ENCODE results near the gene STYXL1. TPM values are rescaled to one million over a fixed set of nuclear protein-coding genes. Genes with fewer than 3 reads are reported as not detected.
A peak's percentile ranks its signal among the peaks of the same experiment; 100 is the strongest.

STYXL1 gene
- polyA plus RNA-seq, 3 donors: 64.6 to 79.8 (median 67.2) TPM

GRCh38 chr7:76040126-76040525 is 7.7 kb downstream of the STYXL1 start:
- peaks cover 8 to 30% of the 10 kb centered on the region in 2 donors for H3K36me3 ChIP-seq (replicated peaks in 1 of 2; ENCODE audit: control insufficient read depth in 1 of 2, insufficient read depth in 2 of 2, low read length in 2 of 2)
- no peaks in the 10 kb centered on the region for H3K9me3 ChIP-seq (replicated peaks in 1 of 2; ENCODE audit: control insufficient read depth in 1 of 2, insufficient read depth in 1 of 2, low read length in 2 of 2)
- WGBS (ENCODE audit: insufficient coverage): 100% methylated on average over 5 of the region's 6 CpGs
- Mint-ChIP-seq H3K9me3 (peaks cover 0 to 2% (median 0%) of the 10 kb centered on the region in 7 donors), H3K27me3 (ENCODE audit: low read depth in 3 of 3) (peaks cover 0 to 4% (median 0%) of the 10 kb centered on the region in 3 donors), H3K4me1 (peaks cover 14% of the 10 kb centered on the region), H3K27ac (peak overlapping the region in 1 of 7 donors; percentile 26), H3K4me3 (no peak overlapping the region), H3K36me3 (peaks cover 13 to 30% of the 10 kb centered on the region in 2 donors)
- no peak overlapping the region for H3K9ac ChIP-seq (ENCODE audit: insufficient read depth, low read length, poor library complexity, severe bottlenecking)
- H3K27me3 ChIP-seq (ENCODE audit: control insufficient read depth in 2 of 2, insufficient read depth in 2 of 2, low read length in 2 of 2): no peaks in the 10 kb centered on the region
- H3K4me2 ChIP-seq (replicated peaks; ENCODE audit: extremely low read depth, low read length, poor library complexity, severe bottlenecking): no peak overlapping the region
- H3K4me1 ChIP-seq (ENCODE audit: control insufficient read depth in 1 of 2, insufficient read depth in 2 of 2, low read length in 2 of 2): peaks cover 0 to 9% of the 10 kb centered on the region in 2 donors
- H3K27ac ChIP-seq (ENCODE audit: low read depth in 1 of 2, low read length in 2 of 2): no peak overlapping the region
- no peak overlapping the region for H2AFZ ChIP-seq (ENCODE audit: insufficient read depth, low read depth, low read length, poor library complexity, severe bottlenecking)
- TF ChIP-seq CTCF (IDR thresholded peaks at IDR 0.05): no peak
- H3K4me3 ChIP-seq (replicated peaks in 1 of 3; ENCODE audit: low read depth in 2 of 3, low read length in 3 of 3): no peak overlapping the region
- H4K20me1 ChIP-seq (ENCODE audit: insufficient read depth, low read length): peaks cover 75% of the 10 kb centered on the region
- no peak for DNase-seq
- H3K79me2 ChIP-seq (ENCODE audit: insufficient read depth, low read length): peaks cover 40% of the 10 kb centered on the region
- intact Hi-C loops (cut with micrococcal nuclease): no loop called here

GRCh38 chr7:76037310-76037709 is 10.5 kb downstream of the STYXL1 start:
- peaks cover 5% of the 10 kb centered on the region for H3K4me1 Mint-ChIP-seq
- Histone ChIP-seq H3K4me1 (ENCODE audit: control insufficient read depth in 1 of 2, insufficient read depth in 2 of 2, low read length in 2 of 2) (no peaks in the 10 kb centered on the region), H3K4me3 (replicated peaks in 1 of 3; ENCODE audit: low read depth in 2 of 3, low read length in 3 of 3) (no peak overlapping the region), H3K27ac (ENCODE audit: low read depth in 1 of 2, low read length in 2 of 2) (no peak overlapping the region), H2AFZ (ENCODE audit: insufficient read depth, low read depth, low read length, poor library complexity, severe bottlenecking) (no peak overlapping the region), H3K27me3 (ENCODE audit: control insufficient read depth in 2 of 2, insufficient read depth in 2 of 2, low read length in 2 of 2) (no peaks in the 10 kb centered on the region), H3K79me2 (ENCODE audit: insufficient read depth, low read length) (peaks cover 14% of the 10 kb centered on the region), H3K9me3 (replicated peaks in 1 of 2; ENCODE audit: control insufficient read depth in 1 of 2, insufficient read depth in 1 of 2, low read length in 2 of 2) (no peaks in the 10 kb centered on the region), H3K9ac (ENCODE audit: insufficient read depth, low read length, poor library complexity, severe bottlenecking) (no peak overlapping the region), H3K4me2 (replicated peaks; ENCODE audit: extremely low read depth, low read length, poor library complexity, severe bottlenecking) (no peak overlapping the region), H4K20me1 (ENCODE audit: insufficient read depth, low read length) (peaks cover 64% of the 10 kb centered on the region), H3K36me3 (replicated peaks in 1 of 2; ENCODE audit: control insufficient read depth in 1 of 2, insufficient read depth in 2 of 2, low read length in 2 of 2) (peaks cover 8 to 24% of the 10 kb centered on the region in 2 donors)
- no peak for DNase-seq
- intact Hi-C loops (cut with micrococcal nuclease): no loop called here
- no peaks in the 10 kb centered on the region for H3K9me3 Mint-ChIP-seq
- no peak for TF ChIP-seq CTCF (IDR thresholded peaks at IDR 0.05)
- H3K27ac Mint-ChIP-seq: no peak overlapping the region
- no peak overlapping the region for H3K4me3 Mint-ChIP-seq
- WGBS (ENCODE audit: insufficient coverage): 95% methylated on average over 4 of the region's 5 CpGs
- H3K36me3 Mint-ChIP-seq: peaks cover 13 to 23% of the 10 kb centered on the region in 2 donors
- peaks cover 0 to 7% (median 0%) of the 10 kb centered on the region in 3 donors for H3K27me3 Mint-ChIP-seq (ENCODE audit: low read depth in 3 of 3)
